HG03354 (cell line): ENCODE data around the gene KLKB1.

ENCODE experiments used
- ATAC-seq: cut with Tn5 transposase; IDR thresholded peaks from one replicate; pipeline ENCODE4 v1.9.1; 2021; ENCODE audit warnings: mild to moderate bottlenecking; ENCODE audit not compliant: unreplicated experiment, poor library complexity, severe bottlenecking

The KLKB1 gene

DNA sequence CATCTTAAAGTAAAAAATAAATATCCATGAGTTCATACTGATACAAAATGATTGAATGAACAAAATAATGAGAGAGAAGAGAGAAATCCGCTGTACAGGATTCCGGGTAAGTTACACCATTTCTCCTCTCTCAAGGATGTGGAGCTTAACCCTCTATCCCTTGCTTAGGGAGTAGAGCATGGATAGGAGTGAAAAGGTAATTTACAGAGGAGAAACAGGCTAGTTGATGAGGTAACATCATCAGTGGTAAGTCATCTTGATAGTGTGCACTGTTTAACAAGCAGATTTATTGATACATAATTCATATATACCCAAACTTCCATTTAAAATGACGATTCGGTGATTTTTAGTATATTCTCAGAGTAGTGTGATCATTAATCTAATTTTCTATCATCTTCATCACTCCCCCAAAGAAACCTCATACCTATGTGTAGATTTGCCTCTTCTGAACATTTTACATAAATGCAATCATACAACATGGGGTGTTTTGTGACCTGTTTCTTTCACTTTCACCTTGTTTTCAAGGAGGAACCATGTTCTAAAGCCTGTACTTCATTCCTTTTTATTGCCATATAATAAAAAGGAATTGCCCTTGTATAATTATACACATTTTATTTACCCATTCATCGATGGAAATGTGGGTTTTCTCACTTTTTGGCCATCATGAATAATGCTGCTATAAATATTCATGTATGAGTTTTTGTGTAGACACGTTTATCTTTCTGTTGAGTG is 73.5 kb downstream of the KLKB1 start:
- no peak for ATAC-seq

DNA sequence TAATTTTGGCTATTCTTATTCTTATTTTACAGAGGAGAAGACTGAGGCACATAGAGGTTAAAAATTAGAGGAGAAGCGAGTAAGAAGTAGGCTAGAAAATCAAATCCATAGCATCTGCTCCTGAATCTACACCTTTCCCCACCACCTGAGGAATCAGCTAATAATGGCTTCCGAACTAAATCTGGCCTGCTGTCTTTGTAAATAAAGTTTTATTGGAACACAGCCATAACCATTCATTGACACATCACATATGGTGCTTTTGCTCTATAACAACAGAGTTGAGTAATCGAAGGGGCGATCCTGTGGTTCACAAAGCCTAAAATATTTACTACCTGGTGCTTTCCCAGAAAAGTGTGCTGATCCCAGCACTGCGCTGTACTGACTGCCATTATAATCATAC is 76.9 kb downstream of the KLKB1 start:
- no peak for ATAC-seq

DNA sequence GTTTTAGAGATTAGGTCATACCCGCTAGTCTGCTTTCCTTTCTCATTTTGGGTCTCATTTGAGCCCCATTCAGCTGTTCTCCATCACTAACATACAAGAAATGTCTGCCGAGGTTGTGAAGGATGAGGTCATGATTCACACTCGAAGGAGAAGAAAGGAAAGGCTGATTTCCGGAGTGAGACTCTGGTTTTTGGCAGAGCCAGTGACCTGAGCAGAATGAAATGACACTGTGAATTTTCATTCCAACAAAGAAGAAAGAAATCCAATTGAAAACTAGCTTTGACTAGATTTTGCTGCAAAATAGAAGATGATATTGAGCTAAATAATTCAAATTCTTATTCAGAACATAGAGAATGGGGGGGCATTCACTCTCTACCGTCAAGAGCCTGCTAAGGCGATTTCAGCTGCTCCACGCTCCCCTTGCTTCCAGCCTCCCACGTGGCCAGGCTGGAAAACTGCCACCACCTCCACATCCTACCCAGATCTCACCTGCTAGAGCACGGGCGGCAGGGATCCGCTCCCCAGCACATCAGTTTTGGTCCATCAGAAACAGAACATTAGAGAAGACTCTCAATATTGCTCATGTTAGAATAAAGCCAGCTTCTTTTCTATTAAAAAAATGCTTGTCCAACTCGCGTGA is 77.7 kb downstream of the KLKB1 start:
- ATAC-seq: no peak

DNA sequence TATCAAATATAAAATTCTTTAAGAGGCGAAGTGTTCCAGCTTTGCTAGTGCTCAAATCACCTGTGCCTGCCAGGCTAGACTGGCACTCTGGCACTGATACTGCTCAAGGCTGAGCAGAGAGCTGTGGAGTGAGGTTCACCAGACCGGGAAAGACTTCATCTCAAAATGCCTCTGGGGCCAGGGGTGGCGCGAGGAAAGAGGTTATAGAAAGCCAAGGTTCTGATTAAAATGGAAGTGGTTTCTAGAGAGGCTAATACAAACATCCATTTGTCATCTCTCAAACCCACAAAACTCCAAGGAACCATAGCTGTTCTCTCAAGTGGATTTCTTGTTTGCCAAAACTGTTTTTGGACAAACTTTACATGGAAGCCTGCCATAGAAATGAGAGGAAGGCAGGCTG is 80.2 kb downstream of the KLKB1 start:
- no peak for ATAC-seq

DNA sequence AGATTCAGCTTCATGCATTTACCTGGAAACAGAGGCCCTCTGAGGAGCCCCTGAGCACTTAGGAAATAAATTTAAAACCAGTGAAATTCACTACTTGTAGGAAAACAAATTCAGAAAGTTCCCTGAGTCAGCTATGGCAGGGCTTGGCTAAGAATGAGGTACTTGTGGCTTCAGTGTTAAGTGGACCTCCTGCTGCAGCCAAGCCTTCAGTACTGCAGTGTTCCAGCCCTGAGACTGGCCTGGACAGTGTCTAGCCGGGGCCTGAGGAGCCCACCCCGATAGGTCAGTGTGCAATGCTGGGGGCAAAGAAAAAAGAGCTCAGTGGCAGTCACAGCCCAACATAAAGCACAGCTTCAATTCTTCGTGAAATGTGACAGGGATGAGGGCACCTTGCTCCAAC is 80.6 kb downstream of the KLKB1 start:
- no peak for ATAC-seq
